Measurements from ENCODE around the gene DCHS2. TPM values are rescaled to one million over a fixed set of nuclear protein-coding genes. Genes with fewer than 3 reads are reported as not detected.

The DCHS2 gene
- total RNA-seq, 2 donors from 2014 or later = 0.13 to 0.24 TPM

DNA sequence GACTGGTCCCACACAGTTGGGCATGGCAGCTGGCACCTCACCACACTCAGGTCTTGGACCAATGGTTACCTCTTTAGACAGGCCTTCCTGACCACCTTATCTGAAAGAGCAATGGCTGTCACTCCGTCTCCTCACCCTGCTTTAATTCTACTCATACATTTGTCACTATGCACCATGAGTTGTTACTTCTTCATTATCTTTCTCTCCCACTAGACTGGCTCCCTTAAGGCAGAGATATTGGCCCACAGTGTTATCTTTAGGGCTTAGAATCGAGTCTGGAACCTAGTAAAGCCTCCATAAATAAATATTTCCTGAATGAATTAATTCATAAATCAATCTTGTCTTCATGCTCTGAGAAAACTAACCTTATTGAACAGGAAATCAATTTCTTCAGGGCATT is 46.6 kb downstream of the DCHS2 start:
- H3K4me1 Mint-ChIP-seq = no peaks in the 10 kb centered on the region
- DNase-seq = no peak
- no peaks in the 10 kb centered on the region for H3K27me3 Mint-ChIP-seq (ENCODE audit: insufficient read depth)
- H3K36me3 ChIP-seq (ENCODE audit: control insufficient read depth, insufficient read depth, low read length) = no peaks in the 10 kb centered on the region
- 70 to 90% methylated on average over 2 of the region's 2 CpGs for WGBS, 2 experiments (ENCODE audit: insufficient coverage in 1 of 2, insufficient read length in 1 of 2)
- TF ChIP-seq, protein P1, sequence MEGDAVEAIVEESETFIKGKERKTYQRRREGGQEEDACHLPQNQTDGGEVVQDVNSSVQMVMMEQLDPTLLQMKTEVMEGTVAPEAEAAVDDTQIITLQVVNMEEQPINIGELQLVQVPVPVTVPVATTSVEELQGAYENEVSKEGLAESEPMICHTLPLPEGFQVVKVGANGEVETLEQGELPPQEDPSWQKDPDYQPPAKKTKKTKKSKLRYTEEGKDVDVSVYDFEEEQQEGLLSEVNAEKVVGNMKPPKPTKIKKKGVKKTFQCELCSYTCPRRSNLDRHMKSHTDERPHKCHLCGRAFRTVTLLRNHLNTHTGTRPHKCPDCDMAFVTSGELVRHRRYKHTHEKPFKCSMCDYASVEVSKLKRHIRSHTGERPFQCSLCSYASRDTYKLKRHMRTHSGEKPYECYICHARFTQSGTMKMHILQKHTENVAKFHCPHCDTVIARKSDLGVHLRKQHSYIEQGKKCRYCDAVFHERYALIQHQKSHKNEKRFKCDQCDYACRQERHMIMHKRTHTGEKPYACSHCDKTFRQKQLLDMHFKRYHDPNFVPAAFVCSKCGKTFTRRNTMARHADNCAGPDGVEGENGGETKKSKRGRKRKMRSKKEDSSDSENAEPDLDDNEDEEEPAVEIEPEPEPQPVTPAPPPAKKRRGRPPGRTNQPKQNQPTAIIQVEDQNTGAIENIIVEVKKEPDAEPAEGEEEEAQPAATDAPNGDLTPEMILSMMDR (conservative IDR thresholded peaks at IDR 0.05) = no peak
- H3K9me3 ChIP-seq (ENCODE audit: control insufficient read depth, low read length) = no peaks in the 10 kb centered on the region
- no peak overlapping the region for H3K27ac ChIP-seq (ENCODE audit: low read depth, low read length)
- no peak overlapping the region for H3K27ac Mint-ChIP-seq
- H3K4me1 ChIP-seq (ENCODE audit: control insufficient read depth, insufficient read depth, low read length) = no peaks in the 10 kb centered on the region
- H3K36me3 Mint-ChIP-seq (ENCODE audit: low read depth) = no peaks in the 10 kb centered on the region
- H3K9ac ChIP-seq (ENCODE audit: extremely low read depth, low read length, poor library complexity, severe bottlenecking) = no peak overlapping the region
- H3K27me3 ChIP-seq (ENCODE audit: control insufficient read depth, insufficient read depth, low read length, poor library complexity, severe bottlenecking) = no peaks in the 10 kb centered on the region
- H3K9me3 Mint-ChIP-seq = no peaks in the 10 kb centered on the region
- H3K4me3 Mint-ChIP-seq = no peak overlapping the region
- H3K4me3 ChIP-seq (ENCODE audit: low read length) = no peak overlapping the region

DNA sequence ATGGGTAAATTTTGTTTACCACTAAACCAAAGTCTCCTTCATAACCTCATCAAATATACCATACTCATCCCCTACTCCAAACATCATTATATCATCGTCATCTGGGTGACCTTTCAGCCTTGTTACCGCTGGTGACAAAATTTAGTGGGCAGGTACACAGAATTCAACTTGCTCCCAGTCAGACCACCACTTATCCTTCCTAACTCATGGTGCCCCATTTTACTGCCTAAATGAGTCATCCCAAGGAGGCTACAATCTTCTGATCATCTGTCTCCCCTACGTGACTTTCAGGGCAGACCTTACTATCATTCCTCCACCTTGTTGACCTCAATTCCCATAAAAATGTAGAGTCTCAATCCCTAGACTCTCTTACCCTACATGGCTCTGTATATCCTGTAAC is 49.6 kb downstream of the DCHS2 start:
- no peak overlapping the region for H3K9ac ChIP-seq (ENCODE audit: extremely low read depth, low read length, poor library complexity, severe bottlenecking)
- no peaks in the 10 kb centered on the region for H3K4me1 ChIP-seq (ENCODE audit: control insufficient read depth, insufficient read depth, low read length)
- no peak overlapping the region for H3K27ac Mint-ChIP-seq
- WGBS, 2 experiments (ENCODE audit: insufficient coverage in 1 of 2, insufficient read length in 1 of 2) = 90 to 91% methylated on average over 3 of the region's 3 CpGs
- H3K4me3 Mint-ChIP-seq = no peak overlapping the region
- no peaks in the 10 kb centered on the region for H3K27me3 ChIP-seq (ENCODE audit: control insufficient read depth, insufficient read depth, low read length, poor library complexity, severe bottlenecking)
- no peaks in the 10 kb centered on the region for H3K4me1 Mint-ChIP-seq
- DNase-seq = no peak
- no peaks in the 10 kb centered on the region for H3K27me3 Mint-ChIP-seq (ENCODE audit: insufficient read depth)
- TF ChIP-seq, protein P1 (conservative IDR thresholded peaks at IDR 0.05) = no peak
- H3K4me3 ChIP-seq (ENCODE audit: low read length) = no peak overlapping the region
- H3K36me3 Mint-ChIP-seq (ENCODE audit: low read depth) = no peaks in the 10 kb centered on the region
- no peaks in the 10 kb centered on the region for H3K9me3 Mint-ChIP-seq
- H3K9me3 ChIP-seq (ENCODE audit: control insufficient read depth, low read length) = no peaks in the 10 kb centered on the region
- no peak overlapping the region for H3K27ac ChIP-seq (ENCODE audit: low read depth, low read length)
- H3K36me3 ChIP-seq (ENCODE audit: control insufficient read depth, insufficient read depth, low read length) = no peaks in the 10 kb centered on the region

DNA sequence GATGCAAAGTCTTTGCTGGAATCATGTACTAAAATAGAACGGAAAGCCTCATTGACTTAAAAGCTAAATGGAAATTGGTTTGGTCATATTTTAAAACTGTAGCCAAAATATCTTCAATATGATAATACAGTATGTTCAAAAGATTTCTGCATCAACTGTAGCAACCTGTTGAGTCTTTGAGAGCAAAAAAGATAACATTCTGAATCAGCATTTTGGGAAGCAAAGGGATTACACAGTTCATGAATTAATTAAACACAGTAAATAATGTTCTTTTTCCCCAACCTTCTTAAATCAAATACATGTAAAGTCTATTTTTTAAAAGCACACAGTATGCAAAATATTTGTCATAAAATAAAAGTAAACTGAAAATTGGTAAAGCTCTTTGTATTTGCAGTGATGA is 50.5 kb downstream of the DCHS2 start:
- 100% methylated on average over 1 of the region's 1 CpG for WGBS, 2 experiments (ENCODE audit: insufficient coverage in 1 of 2, insufficient read length in 1 of 2)
- Histone ChIP-seq H3K4me1 (ENCODE audit: control insufficient read depth, insufficient read depth, low read length) (no peaks in the 10 kb centered on the region), H3K9ac (ENCODE audit: extremely low read depth, low read length, poor library complexity, severe bottlenecking) (no peak overlapping the region), H3K9me3 (ENCODE audit: control insufficient read depth, low read length) (no peaks in the 10 kb centered on the region), H3K27ac (ENCODE audit: low read depth, low read length) (no peak overlapping the region), H3K36me3 (ENCODE audit: control insufficient read depth, insufficient read depth, low read length) (no peaks in the 10 kb centered on the region), H3K4me3 (ENCODE audit: low read length) (no peak overlapping the region), H3K27me3 (ENCODE audit: control insufficient read depth, insufficient read depth, low read length, poor library complexity, severe bottlenecking) (no peaks in the 10 kb centered on the region)
- Mint-ChIP-seq H3K27ac (no peak overlapping the region), H3K4me3 (no peak overlapping the region), H3K27me3 (ENCODE audit: insufficient read depth) (no peaks in the 10 kb centered on the region), H3K4me1 (no peaks in the 10 kb centered on the region), H3K36me3 (ENCODE audit: low read depth) (no peaks in the 10 kb centered on the region), H3K9me3 (no peaks in the 10 kb centered on the region)
- TF ChIP-seq, protein P1 (conservative IDR thresholded peaks at IDR 0.05) = no peak
- DNase-seq = no peak
